SU-DHL-6 (cell line): ENCODE data around the gene MEIS1.

Experiments used
- CTCF ChIP-seq: fragments of 200-600 bp; sonication (generic); IDR thresholded peaks from one replicate; pipeline ENCODE4 v1.5.1; 2017; ENCODE audit warnings: antibody characterized with exemption, mild to moderate bottlenecking, low read length, moderate library complexity; ENCODE audit not compliant: insufficient read depth, poor library complexity, severe bottlenecking
- EZH2phosphoT487 ChIP-seq: fragments of 200-600 bp; sonication (generic), shearing (Covaris generic); conservative IDR thresholded peaks from 2 replicates; pipeline ENCODE4 v1.6.1; 2018; ENCODE audit warnings: mild to moderate bottlenecking, antibody characterized with exemption, low read length, moderate library complexity, mixed read lengths

DNA sequence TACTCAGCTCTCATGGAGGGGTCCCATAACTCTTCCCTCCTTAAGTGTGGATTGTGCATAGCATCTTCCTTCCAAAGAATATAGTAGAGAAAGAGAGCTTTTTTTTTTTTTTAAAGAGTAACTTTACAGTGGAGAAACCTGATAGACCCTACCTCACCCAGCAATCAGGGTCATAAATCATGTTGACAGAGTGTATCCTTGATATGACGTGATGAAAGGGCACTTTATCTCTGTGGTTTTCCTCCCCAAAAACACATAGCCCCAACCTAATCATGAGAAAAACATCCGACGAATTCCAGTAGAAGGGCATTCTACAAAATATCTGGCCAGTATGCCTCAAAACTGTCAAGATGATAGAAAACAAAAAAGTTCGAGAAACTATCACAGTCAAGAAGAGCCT, 29.5 kb upstream of the MEIS1 start:
- no peak for TF ChIP-seq CTCF
- TF ChIP-seq EZH2phosphoT487, result no peak
